PC-9 (cell line): Measurements from ENCODE around the gene EXOC7.

Source experiments
- EZH2 ChIP-seq: fragments of 200-600 bp; sonication (generic); IDR thresholded peaks from 2 replicates; pipeline ENCODE4 v1.8.0; 2017; ENCODE audit warnings: antibody characterized with exemption, low read depth
- TF ChIP-seq, protein P1 (sequence below): fragments of 200-600 bp; sonication (generic); conservative IDR thresholded peaks from 2 replicates; pipeline ENCODE4 v1.6.1; 2017; ENCODE audit warnings: mixed run types, antibody characterized with exemption, mild to moderate bottlenecking, moderate library complexity

DNA sequence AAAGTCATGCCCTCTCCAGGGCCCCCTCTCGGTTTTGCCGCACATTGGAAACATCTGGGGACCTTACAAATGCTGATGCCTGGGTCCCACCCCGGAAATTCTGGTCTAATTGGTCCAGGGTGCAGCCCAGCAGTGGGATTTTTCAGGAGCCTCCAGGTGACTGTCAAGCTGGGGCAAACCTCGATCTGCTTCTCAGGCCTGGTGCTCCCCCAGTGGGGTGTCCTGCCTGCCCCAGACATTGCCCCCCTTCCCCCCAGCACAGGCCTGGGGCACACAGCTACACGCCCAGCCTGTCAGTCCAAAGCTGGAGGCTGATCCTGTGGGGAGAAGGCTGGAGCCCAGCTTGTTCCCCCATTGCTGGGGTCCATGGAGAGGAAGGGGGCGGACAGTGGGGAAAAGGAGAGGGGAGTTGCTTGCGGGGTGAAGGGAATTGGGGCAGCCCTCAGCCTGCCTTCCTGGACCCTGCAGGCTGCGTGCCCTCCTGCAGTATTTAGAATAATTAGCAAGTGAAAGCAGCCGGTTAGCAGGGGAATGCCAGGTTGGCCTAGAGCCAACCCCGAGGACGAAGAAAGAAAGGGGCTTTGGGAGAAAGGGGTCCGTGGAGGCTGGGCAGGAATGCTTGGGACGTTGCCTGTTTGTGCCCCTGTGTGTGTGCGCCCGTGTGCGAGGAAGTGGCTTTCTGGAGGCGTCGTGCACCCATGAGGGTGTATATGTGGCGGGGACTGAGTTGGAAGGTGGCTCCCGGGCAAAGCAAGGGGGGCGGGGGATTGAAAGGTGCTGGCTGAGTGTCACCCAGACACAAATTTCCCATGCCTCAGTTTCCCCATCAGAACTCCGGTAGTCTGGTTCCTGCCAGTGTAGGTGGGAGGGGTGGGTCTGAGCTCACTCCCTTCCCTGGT is 31.6 kb upstream of the EXOC7 start:
- no peak for TF ChIP-seq EZH2
- TF ChIP-seq, protein P1, sequence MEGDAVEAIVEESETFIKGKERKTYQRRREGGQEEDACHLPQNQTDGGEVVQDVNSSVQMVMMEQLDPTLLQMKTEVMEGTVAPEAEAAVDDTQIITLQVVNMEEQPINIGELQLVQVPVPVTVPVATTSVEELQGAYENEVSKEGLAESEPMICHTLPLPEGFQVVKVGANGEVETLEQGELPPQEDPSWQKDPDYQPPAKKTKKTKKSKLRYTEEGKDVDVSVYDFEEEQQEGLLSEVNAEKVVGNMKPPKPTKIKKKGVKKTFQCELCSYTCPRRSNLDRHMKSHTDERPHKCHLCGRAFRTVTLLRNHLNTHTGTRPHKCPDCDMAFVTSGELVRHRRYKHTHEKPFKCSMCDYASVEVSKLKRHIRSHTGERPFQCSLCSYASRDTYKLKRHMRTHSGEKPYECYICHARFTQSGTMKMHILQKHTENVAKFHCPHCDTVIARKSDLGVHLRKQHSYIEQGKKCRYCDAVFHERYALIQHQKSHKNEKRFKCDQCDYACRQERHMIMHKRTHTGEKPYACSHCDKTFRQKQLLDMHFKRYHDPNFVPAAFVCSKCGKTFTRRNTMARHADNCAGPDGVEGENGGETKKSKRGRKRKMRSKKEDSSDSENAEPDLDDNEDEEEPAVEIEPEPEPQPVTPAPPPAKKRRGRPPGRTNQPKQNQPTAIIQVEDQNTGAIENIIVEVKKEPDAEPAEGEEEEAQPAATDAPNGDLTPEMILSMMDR = no peak
